ENCODE results near the gene SLC35G3. TPM values are rescaled to one million over a fixed set of nuclear protein-coding genes. Genes with fewer than 3 reads are reported as not detected.
A peak's percentile ranks its signal among the peaks of the same experiment; 100 is the strongest.
"Not testable (repeated sequence)": the region's sequence is repeated elsewhere in the genome, so short reads cannot be mapped to it uniquely, and the experiment has no call there.

SLC35G3 gene
- total RNA-seq (not detected), polyA plus RNA-seq (under 1 TPM; 0.08 to 0.19 (median 0.13) TPM)

DNA sequence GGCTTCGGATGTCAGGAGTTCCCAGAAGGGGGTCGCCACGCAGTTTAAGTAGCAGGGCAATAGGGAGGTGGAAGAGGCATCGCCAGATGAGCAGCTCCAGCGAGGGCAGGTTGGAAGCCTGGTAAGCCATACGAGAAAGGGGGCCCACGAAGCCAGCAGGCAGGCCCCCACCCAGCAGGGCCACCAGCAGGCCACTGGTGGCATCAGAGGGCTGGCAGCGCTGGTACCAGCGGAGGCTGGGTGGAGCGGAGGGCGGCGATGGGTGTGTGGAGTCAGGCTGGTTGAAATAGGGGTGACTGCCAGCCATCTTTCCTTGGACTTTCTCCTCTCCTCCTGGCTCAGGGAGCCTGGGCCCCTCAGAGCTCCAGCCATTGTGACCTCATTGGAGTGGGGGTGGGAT, at the start of gene SLC35G3:
Gene SLC35G3 (minus strand): TSS at position 393 of the 400 bp plus-strand sequence. CDS start 86 bp downstream, at position 307.
- H3K36me3 ChIP-seq (ENCODE audit: control insufficient read depth, insufficient read depth, low read length); DNase-seq; H3K4me3 ChIP-seq (ENCODE audit: low read depth, low read length); H3K27me3 ChIP-seq (ENCODE audit: control insufficient read depth, insufficient read depth, low read length); H3K27me3 Mint-ChIP-seq; H3K9me3 ChIP-seq (ENCODE audit: control insufficient read depth in 2 of 2, low read length in 2 of 2); H3K9me3 Mint-ChIP-seq; ATAC-seq (ENCODE audit: low read depth in 2 of 2); H3K27ac ChIP-seq (ENCODE audit: insufficient read depth, low read length, poor library complexity, severe bottlenecking); H3K36me3 Mint-ChIP-seq: not testable (repeated sequence)
- H3K4me1 ChIP-seq (ENCODE audit: control insufficient read depth, insufficient read depth, low read length, poor library complexity, severe bottlenecking): peaks cover 11% of the 10 kb centered on the region
- peak within 1 kb of the TSS; percentile 67 to 94 (median 87) for H3K27ac Mint-ChIP-seq
- peaks cover 5 to 60% (median 19%) of the 10 kb centered on the region in 4 donors for H3K4me1 Mint-ChIP-seq
- H3K4me3 Mint-ChIP-seq: peak within 1 kb of the TSS in 3 of 4 donors; percentile 62 to 65 (median 65)

DNA sequence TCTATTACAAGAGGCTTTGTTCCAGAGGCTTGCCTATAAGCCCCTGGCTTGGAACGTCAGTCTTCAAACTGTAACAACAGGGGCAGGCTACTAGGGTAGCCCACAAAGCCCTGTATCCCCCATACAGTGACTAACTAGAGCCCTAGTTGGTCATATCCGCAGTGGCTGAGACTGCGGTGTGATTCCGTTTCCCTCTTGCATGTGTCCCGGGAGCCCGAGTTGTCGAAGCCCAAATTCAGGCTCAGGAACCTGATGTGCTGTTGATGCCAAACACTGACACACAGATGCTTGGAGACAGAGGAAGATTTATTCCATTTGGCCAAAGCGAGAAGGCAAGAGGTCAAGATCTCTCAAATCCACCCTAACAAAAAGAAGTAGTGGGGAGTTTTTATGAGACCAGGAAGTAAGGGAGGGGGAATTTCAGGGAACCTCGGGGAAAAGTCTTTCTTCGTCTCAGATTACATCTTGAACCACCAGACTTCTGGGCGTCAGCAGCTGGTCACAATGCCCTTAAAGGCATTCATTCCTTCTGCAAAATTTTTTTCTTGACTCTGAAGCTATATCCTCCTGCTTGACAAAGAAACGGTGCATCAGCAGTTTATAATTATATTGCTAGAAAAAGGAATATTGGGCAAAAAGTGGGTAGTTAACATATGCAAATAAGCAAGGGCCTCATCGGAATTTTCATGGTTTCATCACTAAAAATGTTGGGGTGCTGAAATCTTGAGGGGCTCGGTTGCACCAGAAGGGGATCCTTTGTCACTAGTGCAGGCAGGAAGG, 49.6 kb upstream of the SLC35G3 start:
- peaks cover 20% of the 10 kb centered on the region for H3K36me3 ChIP-seq (ENCODE audit: control insufficient read depth, insufficient read depth, low read length)
- Mint-ChIP-seq H3K36me3 (peaks cover 64% of the 10 kb centered on the region), H3K27ac (peak overlapping the region; percentile 97 to 99 (median 99)), H3K4me1 (peaks cover 18 to 42% (median 36%) of the 10 kb centered on the region in 4 donors), H3K27me3 (peaks cover 10% of the 10 kb centered on the region), H3K4me3 (peak overlapping the region; percentile 98 to 100 (median 99)), H3K9me3 (peaks cover 0 to 5% (median 0%) of the 10 kb centered on the region in 7 donors)
- peak; percentile 8 to 14 for ATAC-seq (ENCODE audit: low read depth in 2 of 2)
- H3K27ac ChIP-seq (ENCODE audit: insufficient read depth, low read length, poor library complexity, severe bottlenecking): peak overlapping the region; percentile 96
- no peaks in the 10 kb centered on the region for H3K9me3 ChIP-seq (ENCODE audit: control insufficient read depth in 2 of 2, low read length in 2 of 2)
- peak overlapping the region; percentile 93 for H3K4me3 ChIP-seq (ENCODE audit: low read depth, low read length)
- peak; percentile 43 to 70 (median 47) for DNase-seq
- H3K27me3 ChIP-seq (ENCODE audit: control insufficient read depth, insufficient read depth, low read length): no peaks in the 10 kb centered on the region
- peaks cover 69% of the 10 kb centered on the region for H3K4me1 ChIP-seq (ENCODE audit: control insufficient read depth, insufficient read depth, low read length, poor library complexity, severe bottlenecking)

DNA sequence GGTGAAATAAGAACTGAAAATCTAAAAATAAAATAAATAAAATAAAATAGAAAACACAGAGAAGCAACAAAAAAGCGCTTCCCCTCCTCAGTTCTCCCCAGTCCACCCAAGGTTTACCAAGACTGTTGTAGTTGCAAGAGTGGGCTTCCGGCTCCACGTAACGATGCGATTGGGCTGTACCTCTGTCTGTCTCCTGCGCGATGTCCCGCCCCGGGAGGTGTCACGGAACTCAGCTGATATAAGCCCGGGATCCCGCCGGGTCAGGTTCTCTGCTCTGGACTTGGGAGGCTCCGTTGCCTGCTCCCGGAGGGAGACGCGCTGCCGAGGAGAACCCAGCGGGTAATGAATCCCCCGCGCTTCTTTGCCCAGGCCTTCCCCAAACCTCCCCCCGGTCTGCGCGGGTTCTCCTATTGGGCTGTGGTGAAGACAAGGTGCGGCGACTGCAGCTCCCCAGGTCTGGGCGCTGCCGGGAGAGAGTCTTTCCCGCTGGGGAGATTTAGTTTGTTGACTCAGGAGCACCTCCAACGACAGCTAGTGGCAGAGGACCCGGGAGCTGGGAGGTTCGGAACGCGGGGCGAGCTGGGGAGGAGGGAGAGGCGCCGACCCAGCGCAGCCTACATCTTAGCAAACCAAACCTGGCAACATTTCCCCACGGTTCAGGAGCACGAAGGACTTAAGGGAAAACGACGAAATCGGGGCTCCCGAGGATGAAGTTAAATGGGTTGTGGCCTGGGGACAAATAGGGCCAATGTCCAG, 48.8 kb upstream of the SLC35G3 start, which contains the start of gene SLFN5:
Gene SLFN5 (plus strand): TSS at position 268 of the 756 bp plus-strand sequence. CDS start 15,619 bp downstream, outside the sequence.
- peaks cover 10% of the 10 kb centered on the region for H3K27me3 Mint-ChIP-seq
- H3K4me1 ChIP-seq (ENCODE audit: control insufficient read depth, insufficient read depth, low read length, poor library complexity, severe bottlenecking): peaks cover 67% of the 10 kb centered on the region
- no peaks in the 10 kb centered on the region for H3K27me3 ChIP-seq (ENCODE audit: control insufficient read depth, insufficient read depth, low read length)
- H3K9me3 ChIP-seq (ENCODE audit: control insufficient read depth in 2 of 2, low read length in 2 of 2): no peaks in the 10 kb centered on the region
- H3K4me1 Mint-ChIP-seq: peaks cover 23 to 42% (median 37%) of the 10 kb centered on the region in 4 donors
- peaks cover 63% of the 10 kb centered on the region for H3K36me3 Mint-ChIP-seq
- H3K27ac Mint-ChIP-seq: peak within 1 kb of the TSS; percentile 97 to 99 (median 99)
- H3K4me3 ChIP-seq (ENCODE audit: low read depth, low read length): peak within 1 kb of the TSS; percentile 93
- ATAC-seq (ENCODE audit: low read depth in 2 of 2) (peak; percentile 80), DNase-seq (peak; percentile 90 to 97 (median 95))
- H3K27ac ChIP-seq (ENCODE audit: insufficient read depth, low read length, poor library complexity, severe bottlenecking): peak within 1 kb of the TSS; percentile 96
- peaks cover 13% of the 10 kb centered on the region for H3K36me3 ChIP-seq (ENCODE audit: control insufficient read depth, insufficient read depth, low read length)
- H3K4me3 Mint-ChIP-seq: peak within 1 kb of the TSS; percentile 98 to 100 (median 99)
- H3K9me3 Mint-ChIP-seq: peaks cover 0 to 5% (median 0%) of the 10 kb centered on the region in 7 donors

DNA sequence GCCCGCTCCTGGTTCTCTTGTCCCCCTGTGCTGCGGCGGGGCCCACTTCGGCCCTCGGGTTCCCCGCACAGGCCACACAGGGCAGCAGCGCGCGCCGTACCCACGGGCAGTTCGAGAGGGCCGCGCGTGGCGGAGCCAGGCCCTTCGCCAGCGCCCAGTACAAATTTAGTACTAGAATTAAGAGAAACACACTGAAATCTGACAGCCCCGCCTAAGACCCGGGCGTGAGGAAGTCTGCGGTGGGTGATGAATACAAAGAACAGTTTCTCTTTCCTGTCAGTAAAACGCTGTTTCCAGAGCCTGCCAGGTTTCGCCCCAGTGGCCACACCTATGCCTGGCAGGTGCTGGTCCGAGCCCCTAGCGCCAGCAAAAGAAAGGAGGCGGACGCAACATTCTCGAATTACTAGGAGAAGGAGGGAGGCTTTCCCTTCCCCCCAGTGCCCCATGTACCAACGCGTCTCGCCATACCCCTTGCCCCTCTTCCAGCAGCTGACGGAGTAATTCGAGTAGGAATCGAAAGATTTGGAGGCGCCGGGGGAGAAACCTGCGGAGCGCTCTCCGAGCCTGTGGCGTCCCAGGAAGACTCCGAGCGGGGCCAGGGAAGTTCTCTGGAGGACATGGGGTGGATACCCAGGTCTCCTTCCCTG, 48.1 kb upstream of the SLC35G3 start:
- ATAC-seq (ENCODE audit: low read depth in 2 of 2) (peak; percentile 66 to 69), DNase-seq (peak; percentile 79 to 96 (median 90))
- H3K27me3 Mint-ChIP-seq: peaks cover 10% of the 10 kb centered on the region
- peak overlapping the region; percentile 97 to 99 (median 99) for H3K27ac Mint-ChIP-seq
- Histone ChIP-seq H3K4me1 (ENCODE audit: control insufficient read depth, insufficient read depth, low read length, poor library complexity, severe bottlenecking) (peaks cover 67% of the 10 kb centered on the region), H3K27me3 (ENCODE audit: control insufficient read depth, insufficient read depth, low read length) (no peaks in the 10 kb centered on the region), H3K27ac (ENCODE audit: insufficient read depth, low read length, poor library complexity, severe bottlenecking) (peak overlapping the region; percentile 96), H3K9me3 (ENCODE audit: control insufficient read depth in 2 of 2, low read length in 2 of 2) (no peaks in the 10 kb centered on the region), H3K36me3 (ENCODE audit: control insufficient read depth, insufficient read depth, low read length) (peaks cover 6% of the 10 kb centered on the region), H3K4me3 (ENCODE audit: low read depth, low read length) (peak overlapping the region; percentile 93)
- peak overlapping the region; percentile 98 to 100 (median 99) for H3K4me3 Mint-ChIP-seq
- peaks cover 62% of the 10 kb centered on the region for H3K36me3 Mint-ChIP-seq
- peaks cover 0 to 5% (median 0%) of the 10 kb centered on the region in 7 donors for H3K9me3 Mint-ChIP-seq
- peaks cover 27 to 42% (median 37%) of the 10 kb centered on the region in 4 donors for H3K4me1 Mint-ChIP-seq

DNA sequence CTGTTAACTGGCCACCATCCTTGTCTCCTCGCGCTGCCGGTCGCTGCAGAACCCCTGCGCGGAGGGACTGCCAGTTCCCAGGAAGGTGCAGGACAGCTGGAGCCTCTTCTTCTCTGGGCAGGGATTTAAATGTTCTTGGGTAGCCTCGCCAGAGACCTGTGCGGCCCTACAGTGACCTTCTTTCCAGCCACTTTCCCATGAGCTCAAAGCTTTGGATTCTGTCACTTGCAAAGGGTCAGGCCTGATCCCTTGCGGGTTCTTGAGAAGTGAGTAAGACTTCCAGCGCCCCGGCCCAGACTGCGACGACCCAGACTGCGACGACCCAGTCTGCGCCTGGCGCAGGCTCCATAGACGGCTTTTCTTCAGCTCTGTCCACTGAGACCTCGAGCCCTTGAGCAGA, 47.3 kb upstream of the SLC35G3 start:
- peak overlapping the region; percentile 93 for H3K4me3 ChIP-seq (ENCODE audit: low read depth, low read length)
- H3K27ac Mint-ChIP-seq: peak overlapping the region; percentile 97 to 99 (median 99)
- H3K36me3 ChIP-seq (ENCODE audit: control insufficient read depth, insufficient read depth, low read length): no peaks in the 10 kb centered on the region
- H3K9me3 ChIP-seq (ENCODE audit: control insufficient read depth in 2 of 2, low read length in 2 of 2): no peaks in the 10 kb centered on the region
- H3K4me1 ChIP-seq (ENCODE audit: control insufficient read depth, insufficient read depth, low read length, poor library complexity, severe bottlenecking): peaks cover 66% of the 10 kb centered on the region
- peak; percentile 12 to 49 (median 21) for DNase-seq
- H3K4me3 Mint-ChIP-seq: peak overlapping the region; percentile 98 to 100 (median 99)
- no peaks in the 10 kb centered on the region for H3K27me3 ChIP-seq (ENCODE audit: control insufficient read depth, insufficient read depth, low read length)
- ATAC-seq (ENCODE audit: low read depth in 2 of 2): no peak
- H3K27ac ChIP-seq (ENCODE audit: insufficient read depth, low read length, poor library complexity, severe bottlenecking): peak overlapping the region; percentile 96
- H3K9me3 Mint-ChIP-seq: peaks cover 0 to 5% (median 0%) of the 10 kb centered on the region in 7 donors
- H3K27me3 Mint-ChIP-seq: peaks cover 10% of the 10 kb centered on the region
- H3K36me3 Mint-ChIP-seq: peaks cover 59% of the 10 kb centered on the region
- peaks cover 23 to 46% (median 38%) of the 10 kb centered on the region in 4 donors for H3K4me1 Mint-ChIP-seq

DNA sequence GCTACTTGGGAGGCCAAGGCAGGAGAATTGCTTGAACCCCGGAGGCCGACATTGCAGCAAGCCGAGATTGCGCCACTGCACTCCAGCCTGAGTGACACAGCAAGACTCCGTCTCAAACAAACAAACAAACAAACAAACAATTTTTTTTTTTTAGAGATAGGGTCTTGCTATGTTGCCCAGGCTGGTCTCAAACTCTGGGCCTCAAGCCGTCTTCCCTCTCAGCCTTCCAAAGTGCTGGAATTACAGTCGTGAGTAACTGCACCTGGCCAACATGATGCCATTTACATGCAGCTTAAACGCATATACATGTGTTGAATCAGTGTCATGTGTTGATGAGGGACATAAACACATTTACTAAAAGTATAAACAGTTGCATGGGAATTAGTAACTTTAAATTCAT, 46.7 kb upstream of the SLC35G3 start:
- peaks cover 0 to 5% (median 0%) of the 10 kb centered on the region in 7 donors for H3K9me3 Mint-ChIP-seq

DNA sequence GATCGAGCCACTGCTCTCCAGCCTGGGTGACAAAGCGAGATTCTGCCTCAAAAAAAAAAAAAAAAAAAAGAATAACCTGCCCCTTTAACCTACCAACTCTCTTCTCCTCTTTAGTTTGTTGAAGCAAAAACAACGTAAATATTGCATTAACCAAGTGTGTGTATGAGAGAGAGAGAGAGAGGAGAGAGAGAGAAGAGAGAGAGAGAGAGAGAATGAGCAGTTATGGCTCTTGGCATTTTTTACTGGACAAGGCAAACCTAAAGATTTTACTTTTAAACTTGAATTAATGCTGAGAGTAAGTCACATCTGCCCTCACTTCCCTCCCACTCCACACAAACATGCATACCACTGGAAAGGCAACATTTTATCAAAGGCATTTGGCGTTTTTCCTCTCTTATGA, 45.6 kb upstream of the SLC35G3 start:
- ATAC-seq (ENCODE audit: low read depth in 2 of 2) (no peak), DNase-seq (peak in 2 of 3 donors; percentile 19 to 28)
- H3K36me3 Mint-ChIP-seq: peaks cover 46% of the 10 kb centered on the region
- H3K27me3 ChIP-seq (ENCODE audit: control insufficient read depth, insufficient read depth, low read length): no peaks in the 10 kb centered on the region
- peaks cover 14 to 52% (median 47%) of the 10 kb centered on the region in 4 donors for H3K4me1 Mint-ChIP-seq
- H3K9me3 Mint-ChIP-seq: peaks cover 0 to 5% (median 0%) of the 10 kb centered on the region in 7 donors
- peak overlapping the region; percentile 98 to 100 (median 99) for H3K4me3 Mint-ChIP-seq
- peak overlapping the region; percentile 96 for H3K27ac ChIP-seq (ENCODE audit: insufficient read depth, low read length, poor library complexity, severe bottlenecking)
- peak overlapping the region; percentile 93 for H3K4me3 ChIP-seq (ENCODE audit: low read depth, low read length)
- H3K9me3 ChIP-seq (ENCODE audit: control insufficient read depth in 2 of 2, low read length in 2 of 2): no peaks in the 10 kb centered on the region
- H3K27me3 Mint-ChIP-seq: peaks cover 10% of the 10 kb centered on the region
- peak overlapping the region; percentile 97 to 99 (median 99) for H3K27ac Mint-ChIP-seq
- no peaks in the 10 kb centered on the region for H3K36me3 ChIP-seq (ENCODE audit: control insufficient read depth, insufficient read depth, low read length)
- peaks cover 69% of the 10 kb centered on the region for H3K4me1 ChIP-seq (ENCODE audit: control insufficient read depth, insufficient read depth, low read length, poor library complexity, severe bottlenecking)

More for the DNA sequence above, 46.7 kb upstream of the SLC35G3 start:
- no peaks in the 10 kb centered on the region for H3K36me3 ChIP-seq (ENCODE audit: control insufficient read depth, insufficient read depth, low read length)
- peaks cover 54% of the 10 kb centered on the region for H3K36me3 Mint-ChIP-seq
- peak overlapping the region; percentile 96 for H3K27ac ChIP-seq (ENCODE audit: insufficient read depth, low read length, poor library complexity, severe bottlenecking)
- no peaks in the 10 kb centered on the region for H3K27me3 ChIP-seq (ENCODE audit: control insufficient read depth, insufficient read depth, low read length)
- H3K4me1 ChIP-seq (ENCODE audit: control insufficient read depth, insufficient read depth, low read length, poor library complexity, severe bottlenecking): peaks cover 66% of the 10 kb centered on the region
- H3K27ac Mint-ChIP-seq: peak overlapping the region; percentile 97 to 99 (median 99)
- H3K4me1 Mint-ChIP-seq: peaks cover 23 to 48% (median 41%) of the 10 kb centered on the region in 4 donors
- peak overlapping the region; percentile 93 for H3K4me3 ChIP-seq (ENCODE audit: low read depth, low read length)
- DNase-seq (no peak), ATAC-seq (ENCODE audit: low read depth in 2 of 2) (no peak)
- H3K4me3 Mint-ChIP-seq: peak overlapping the region; percentile 98 to 100 (median 99)
- no peaks in the 10 kb centered on the region for H3K9me3 ChIP-seq (ENCODE audit: control insufficient read depth in 2 of 2, low read length in 2 of 2)
- peaks cover 10% of the 10 kb centered on the region for H3K27me3 Mint-ChIP-seq
